Left ventricle myocardium inferior (tissue), 1 donor: ENCODE results near the gene GMPPA. TPM values are rescaled to one million over a fixed set of nuclear protein-coding genes. Genes with fewer than 3 reads are reported as not detected.

Source experiments
- DNase-seq: peaks from one replicate; pipeline ENCODE4 v3.0.0-alpha.2; 2020
- H3K27ac ChIP-seq: fragments of 200-600 bp; replicated peaks from 2 replicates; pipeline ENCODE4 v1.8.0; 2021
- H3K27me3 ChIP-seq: fragments of 200-600 bp; 2 replicates; pipeline ENCODE4 v1.8.0; 2021; ENCODE audit warnings: low read depth
- H3K36me3 ChIP-seq: fragments of 200-600 bp; 2 replicates; pipeline ENCODE4 v1.8.0; 2021
- H3K4me1 ChIP-seq: fragments of 200-600 bp; 2 replicates; pipeline ENCODE4 v1.8.0; 2021
- H3K4me3 ChIP-seq: fragments of 200-600 bp; 2 replicates; pipeline ENCODE4 v1.8.0; 2021; ENCODE audit warnings: mild to moderate bottlenecking, moderate library complexity
- H3K9me3 ChIP-seq: fragments of 200-600 bp; replicated peaks from 2 replicates; pipeline ENCODE4 v1.8.0; 2021
- intact Hi-C: fragments of 100-400 bp; cut with micrococcal nuclease; formaldehyde crosslinking; loops from one replicate; pipeline ENCODE4 v1.11.0; 2022
- total RNA-seq: library from RNA; stranded (reverse); fragmentation: NEBNext Ultra II Directional; extraction: Animal tissue kit (Norgen Biotek cat#: 25700); gene quantifications from one replicate; pipeline ENCODE4 v1.2.1, GENCODE V29; 2021
- TF ChIP-seq, protein P1 (sequence below): fragments of 200-600 bp; IDR thresholded peaks from 2 replicates; pipeline ENCODE4 v1.8.0; 2021; ENCODE audit warnings: antibody characterized with exemption, mild to moderate bottlenecking, borderline replicate concordance
- donor health status: DM: no; HTN: yes; CAD: no; lungs with severe emphysema.

Gene GMPPA
- total RNA-seq, 1 donor from 2014 or later = 22.0 TPM

DNA sequence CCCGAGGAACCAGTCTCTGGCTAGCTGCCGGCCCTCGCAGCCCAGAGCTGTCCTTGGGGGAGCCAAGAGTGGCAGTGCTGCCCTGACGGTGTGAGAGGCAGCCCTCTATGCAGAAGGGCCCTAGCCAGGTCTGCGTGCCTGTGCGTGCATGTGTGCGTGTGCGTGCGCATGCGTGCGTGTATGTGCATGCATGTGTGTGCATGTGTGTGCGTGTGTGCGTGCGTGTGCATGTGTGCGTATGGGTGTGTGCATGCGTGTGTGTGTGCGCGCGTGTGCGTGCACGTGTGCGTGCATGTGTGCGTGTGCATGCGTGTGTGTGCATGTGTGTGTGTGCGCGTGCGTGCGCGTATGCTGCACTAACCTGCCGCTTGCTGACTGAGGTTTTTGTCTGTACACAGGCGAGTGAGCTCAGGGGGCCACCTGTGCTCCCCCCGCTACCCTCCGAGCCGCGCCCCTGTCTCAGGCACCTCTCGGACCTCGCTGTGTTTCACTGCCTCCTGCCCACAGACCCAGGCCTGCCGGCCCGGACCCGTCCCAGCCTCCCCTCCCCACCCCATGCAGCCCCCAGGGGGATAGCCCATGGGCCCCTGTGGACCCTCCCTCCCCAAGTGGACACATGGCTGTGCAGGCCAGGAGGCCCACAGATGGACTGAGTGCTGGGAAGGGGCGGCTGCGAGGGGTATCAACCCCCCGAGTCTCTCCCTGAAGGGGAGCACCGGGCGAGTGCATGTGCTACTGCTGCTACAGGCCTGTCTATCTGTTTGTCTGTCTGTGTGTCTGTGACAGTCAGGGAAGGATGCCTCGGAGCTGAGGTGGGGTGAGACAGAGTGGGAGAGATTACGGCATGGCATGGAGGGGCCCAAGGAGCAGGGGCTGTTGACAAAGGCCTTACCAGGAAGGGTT lies 32.8 kb upstream of the GMPPA start:
- no peak for DNase-seq
- Histone ChIP-seq H3K27me3 (peaks cover 5% of the 10 kb centered on the region), H3K9me3 (no peaks in the 10 kb centered on the region), H3K27ac (peak overlapping the region; percentile 62), H3K4me3 (peak overlapping the region; percentile 17), H3K4me1 (peaks cover 82% of the 10 kb centered on the region), H3K36me3 (peaks cover 14% of the 10 kb centered on the region)
- TF ChIP-seq, protein P1, sequence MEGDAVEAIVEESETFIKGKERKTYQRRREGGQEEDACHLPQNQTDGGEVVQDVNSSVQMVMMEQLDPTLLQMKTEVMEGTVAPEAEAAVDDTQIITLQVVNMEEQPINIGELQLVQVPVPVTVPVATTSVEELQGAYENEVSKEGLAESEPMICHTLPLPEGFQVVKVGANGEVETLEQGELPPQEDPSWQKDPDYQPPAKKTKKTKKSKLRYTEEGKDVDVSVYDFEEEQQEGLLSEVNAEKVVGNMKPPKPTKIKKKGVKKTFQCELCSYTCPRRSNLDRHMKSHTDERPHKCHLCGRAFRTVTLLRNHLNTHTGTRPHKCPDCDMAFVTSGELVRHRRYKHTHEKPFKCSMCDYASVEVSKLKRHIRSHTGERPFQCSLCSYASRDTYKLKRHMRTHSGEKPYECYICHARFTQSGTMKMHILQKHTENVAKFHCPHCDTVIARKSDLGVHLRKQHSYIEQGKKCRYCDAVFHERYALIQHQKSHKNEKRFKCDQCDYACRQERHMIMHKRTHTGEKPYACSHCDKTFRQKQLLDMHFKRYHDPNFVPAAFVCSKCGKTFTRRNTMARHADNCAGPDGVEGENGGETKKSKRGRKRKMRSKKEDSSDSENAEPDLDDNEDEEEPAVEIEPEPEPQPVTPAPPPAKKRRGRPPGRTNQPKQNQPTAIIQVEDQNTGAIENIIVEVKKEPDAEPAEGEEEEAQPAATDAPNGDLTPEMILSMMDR = no peak
- intact Hi-C loops = no loop called here

DNA sequence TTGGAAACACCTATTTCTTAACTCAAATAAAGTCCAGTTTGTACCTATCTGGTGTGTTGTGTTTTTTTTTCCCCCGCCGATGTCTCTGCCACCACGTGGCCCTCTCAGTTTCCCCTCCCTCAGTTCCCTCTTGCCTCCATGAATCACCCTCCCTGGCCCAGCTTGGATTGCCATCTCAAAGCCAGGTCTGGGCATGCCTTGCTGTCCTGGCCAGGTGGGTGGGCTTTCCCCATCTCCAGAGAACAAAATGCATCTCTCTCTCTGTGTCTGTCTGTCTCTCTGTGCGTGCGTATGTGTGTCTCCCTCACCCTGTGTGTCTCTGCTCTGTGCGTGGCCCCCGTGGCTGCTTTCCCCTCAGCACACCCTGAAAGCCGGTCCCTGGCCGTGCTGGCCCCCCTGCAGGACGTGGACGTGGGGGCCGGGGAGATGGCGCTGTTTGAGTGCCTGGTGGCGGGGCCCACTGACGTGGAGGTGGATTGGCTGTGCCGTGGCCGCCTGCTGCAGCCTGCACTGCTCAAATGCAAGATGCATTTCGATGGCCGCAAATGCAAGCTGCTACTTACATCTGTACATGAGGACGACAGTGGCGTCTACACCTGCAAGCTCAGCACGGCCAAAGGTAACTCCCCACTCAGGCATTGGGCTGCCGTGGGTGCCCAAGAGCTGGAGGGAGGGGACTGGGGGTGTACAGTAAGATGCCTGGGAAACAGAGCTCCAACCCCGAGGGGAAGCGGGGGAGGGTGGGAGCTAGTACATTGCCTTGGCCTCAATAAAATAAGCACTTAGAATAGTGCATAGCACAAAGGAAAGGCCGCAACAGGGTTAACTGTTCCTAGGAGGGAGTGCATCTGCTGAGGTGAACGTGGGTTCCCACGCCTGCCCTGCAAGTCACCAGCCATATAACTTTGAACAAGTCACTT lies 31.6 kb upstream of the GMPPA start:
- Histone ChIP-seq H3K27me3 (peaks cover 4% of the 10 kb centered on the region), H3K9me3 (no peaks in the 10 kb centered on the region), H3K4me3 (no peak overlapping the region), H3K36me3 (peaks cover 12% of the 10 kb centered on the region), H3K27ac (peak overlapping the region; percentile 62), H3K4me1 (peaks cover 77% of the 10 kb centered on the region)
- intact Hi-C loops = no loop called here
- TF ChIP-seq, protein P1 = no peak
- no peak for DNase-seq

DNA sequence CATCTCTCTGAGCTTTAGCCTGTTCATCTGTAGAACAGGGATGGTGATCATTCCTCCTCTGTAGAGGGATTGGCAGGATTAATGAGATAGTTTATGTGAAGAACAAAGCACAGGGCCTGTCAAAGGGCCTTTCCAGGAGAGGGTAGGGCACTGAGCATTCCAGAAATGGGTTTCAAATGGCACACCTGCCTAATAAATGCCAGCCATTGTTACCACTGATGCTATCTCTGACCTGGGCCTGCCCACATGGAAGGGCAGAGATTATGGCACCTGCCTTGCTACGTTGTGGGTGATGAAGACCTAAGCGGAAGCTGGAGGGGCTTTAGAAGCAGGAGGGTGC lies 31.0 kb upstream of the GMPPA start:
- H3K4me1 ChIP-seq = peaks cover 71% of the 10 kb centered on the region
- H3K4me3 ChIP-seq = no peak overlapping the region
- H3K27me3 ChIP-seq = peaks cover 4% of the 10 kb centered on the region
- peaks cover 6% of the 10 kb centered on the region for H3K36me3 ChIP-seq
- no peaks in the 10 kb centered on the region for H3K9me3 ChIP-seq
- peak overlapping the region; percentile 62 for H3K27ac ChIP-seq
- no peak for DNase-seq
- intact Hi-C loops = no loop called here
- TF ChIP-seq, protein P1 = no peak

DNA sequence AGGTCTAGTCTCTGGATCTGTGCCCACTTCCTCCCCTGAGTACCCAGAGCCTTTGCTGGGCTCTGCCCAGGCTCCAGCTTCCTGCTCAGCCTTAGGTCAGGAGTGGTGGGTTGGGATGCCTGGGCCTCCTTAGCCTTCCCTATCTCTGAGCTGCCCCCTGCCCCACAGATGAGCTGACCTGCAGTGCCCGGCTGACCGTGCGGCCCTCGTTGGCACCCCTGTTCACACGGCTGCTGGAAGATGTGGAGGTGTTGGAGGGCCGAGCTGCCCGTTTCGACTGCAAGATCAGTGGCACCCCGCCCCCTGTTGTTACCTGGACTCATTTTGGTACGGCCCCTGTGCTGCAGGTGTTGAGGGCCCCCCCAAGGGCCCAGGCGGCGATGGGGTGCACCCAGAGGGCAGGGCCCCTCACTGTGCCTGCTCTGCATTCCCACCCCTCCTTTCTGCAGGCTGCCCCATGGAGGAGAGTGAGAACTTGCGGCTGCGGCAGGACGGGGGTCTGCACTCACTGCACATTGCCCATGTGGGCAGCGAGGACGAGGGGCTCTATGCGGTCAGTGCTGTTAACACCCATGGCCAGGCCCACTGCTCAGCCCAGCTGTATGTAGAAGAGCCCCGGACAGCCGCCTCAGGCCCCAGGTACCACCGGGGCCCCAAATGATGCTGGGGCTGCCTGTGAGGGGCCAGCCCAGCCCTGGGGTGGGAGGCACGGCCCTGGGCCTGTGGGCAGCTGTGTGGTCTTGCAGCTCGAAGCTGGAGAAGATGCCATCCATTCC lies 30.1 kb upstream of the GMPPA start:
- Histone ChIP-seq H3K4me1 (peaks cover 71% of the 10 kb centered on the region), H3K4me3 (no peak overlapping the region), H3K27ac (peak overlapping the region; percentile 62), H3K27me3 (peaks cover 12% of the 10 kb centered on the region), H3K36me3 (peaks cover 5% of the 10 kb centered on the region), H3K9me3 (no peaks in the 10 kb centered on the region)
- TF ChIP-seq, protein P1 = no peak
- intact Hi-C loops = no loop called here
- DNase-seq = no peak

DNA sequence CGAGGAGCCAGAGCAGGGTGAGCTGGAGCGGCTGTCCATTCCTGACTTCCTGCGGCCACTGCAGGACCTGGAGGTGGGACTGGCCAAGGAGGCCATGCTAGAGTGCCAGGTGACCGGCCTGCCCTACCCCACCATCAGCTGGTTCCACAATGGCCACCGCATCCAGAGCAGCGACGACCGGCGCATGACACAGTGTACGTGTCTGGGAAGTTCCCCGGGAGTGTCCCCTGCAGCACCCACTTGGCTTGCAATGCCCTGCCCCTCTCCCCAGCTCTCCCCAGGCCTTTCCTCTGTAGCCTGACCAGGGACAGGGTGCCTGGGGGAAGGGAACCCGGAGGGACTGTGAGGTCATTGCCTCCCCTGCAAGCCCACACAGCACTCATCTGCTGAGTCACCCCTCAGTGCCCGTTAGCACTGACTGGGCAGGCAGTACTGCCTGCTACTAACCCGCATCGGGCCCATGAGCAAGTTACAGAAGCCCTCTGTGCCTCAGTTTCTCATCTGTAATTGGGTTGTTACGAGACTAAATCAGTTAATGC lies 29.4 kb upstream of the GMPPA start:
- DNase-seq = no peak
- peaks cover 12% of the 10 kb centered on the region for H3K27me3 ChIP-seq
- no peak overlapping the region for H3K4me3 ChIP-seq
- peak overlapping the region; percentile 62 for H3K27ac ChIP-seq
- H3K36me3 ChIP-seq = peaks cover 5% of the 10 kb centered on the region
- TF ChIP-seq, protein P1 = no peak
- H3K9me3 ChIP-seq = no peaks in the 10 kb centered on the region
- H3K4me1 ChIP-seq = peaks cover 64% of the 10 kb centered on the region
- intact Hi-C loops = no loop called here
